COLO829 (cell line): ENCODE measurements around the gene IWS1.

Experiments used
- DNase-seq: peaks from one replicate; pipeline ENCODE4 v3.0.0; 2012; ENCODE audit warnings: low spot score

IWS1 gene

GRCh38 chr2:127498386-127498785 lies 27.9 kb downstream of the IWS1 start:
- no peak for DNase-seq

GRCh38 chr2:127490283-127490682 lies 36.0 kb downstream of the IWS1 start:
- no peak for DNase-seq

GRCh38 chr2:127486247-127487058 lies 39.8 kb downstream of the IWS1 start:
- DNase-seq, result no peak

GRCh38 chr2:127485694-127486071 lies 40.6 kb downstream of the IWS1 start:
- no peak for DNase-seq

DNA sequence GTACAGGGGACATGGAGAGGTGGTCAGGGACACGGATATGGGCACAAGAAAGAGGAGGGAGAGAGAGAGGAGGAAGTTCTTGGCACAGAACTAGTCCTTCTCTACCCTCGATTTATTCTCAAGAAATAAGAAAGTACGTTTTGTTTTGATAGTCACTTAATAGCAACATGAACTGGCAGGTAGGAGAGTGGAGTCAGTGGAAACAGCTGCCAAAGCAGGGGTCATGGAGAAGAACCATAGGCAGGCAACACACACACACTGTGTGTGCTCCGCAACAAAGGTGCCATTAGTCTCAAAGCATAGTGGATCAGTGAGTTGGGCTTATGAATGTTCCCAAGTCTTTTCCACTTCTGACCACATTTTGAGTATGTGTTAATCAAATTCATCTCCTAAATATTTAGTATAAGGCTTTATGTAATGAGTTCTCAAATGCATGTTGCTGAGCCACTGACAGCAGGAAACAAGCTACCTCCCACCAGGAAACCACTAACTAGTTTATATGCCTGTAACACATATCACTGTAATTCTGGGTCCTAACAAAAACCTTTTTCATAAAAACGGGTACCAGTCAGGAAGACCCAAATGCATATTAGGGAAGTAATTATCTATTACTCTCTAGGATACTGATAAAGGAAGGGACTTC lies 41.1 kb downstream of the IWS1 start:
- DNase-seq, result no peak

DNA sequence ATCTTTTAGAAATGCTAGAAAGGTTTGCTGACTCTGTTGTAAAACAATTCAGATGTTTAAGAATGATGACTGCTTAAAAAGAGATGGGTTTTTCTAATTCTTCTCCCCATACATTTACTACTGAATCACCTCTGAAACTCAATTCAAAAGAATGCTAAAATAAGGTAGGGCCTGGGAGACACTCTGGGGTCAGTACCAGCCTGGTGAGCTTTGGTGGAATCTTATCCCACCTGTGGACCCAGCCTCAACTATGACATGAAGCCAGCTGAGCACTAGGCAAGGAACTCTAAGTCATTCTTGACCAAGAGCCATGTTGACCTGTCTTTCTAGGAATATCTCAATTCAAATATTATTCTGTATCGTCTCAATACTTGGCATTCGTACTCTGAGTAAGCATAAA lies 44.3 kb downstream of the IWS1 start:
- DNase-seq, result no peak

GRCh38 chr2:127479866-127480743 lies 46.2 kb downstream of the IWS1 start:
- DNase-seq, result no peak

DNA sequence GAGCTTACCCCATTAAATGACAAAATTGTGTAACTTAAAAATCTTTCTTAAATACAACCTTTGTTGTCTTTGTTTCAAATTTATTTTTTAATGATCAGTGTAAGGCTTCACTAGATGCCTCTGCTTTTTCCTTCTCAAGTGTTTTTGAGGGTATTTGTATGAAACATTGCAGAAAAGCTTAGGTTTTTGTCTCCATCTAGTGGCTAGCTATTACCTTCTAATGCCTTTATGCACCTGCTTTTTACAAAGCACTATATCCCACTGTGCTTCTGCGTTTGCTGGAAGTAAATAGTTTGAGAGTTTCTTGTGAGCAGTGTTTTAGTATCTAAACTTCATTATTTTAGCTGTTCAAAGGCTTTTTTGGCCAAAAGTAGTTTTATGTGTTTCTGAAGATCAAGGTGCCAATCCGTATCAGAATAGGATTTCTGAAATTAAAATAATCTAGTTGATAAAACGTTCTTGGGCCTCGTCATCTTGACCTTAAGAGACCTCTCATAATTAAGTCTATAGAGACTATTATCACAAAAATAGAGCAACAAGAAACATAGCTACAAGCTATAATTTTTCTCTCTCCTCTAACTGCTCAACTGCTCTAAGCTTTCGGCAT lies 47.0 kb downstream of the IWS1 start:
- DNase-seq, result peak; percentile 45

GRCh38 chr2:127475788-127476187 lies 50.5 kb downstream of the IWS1 start:
- no peak for DNase-seq

DNA sequence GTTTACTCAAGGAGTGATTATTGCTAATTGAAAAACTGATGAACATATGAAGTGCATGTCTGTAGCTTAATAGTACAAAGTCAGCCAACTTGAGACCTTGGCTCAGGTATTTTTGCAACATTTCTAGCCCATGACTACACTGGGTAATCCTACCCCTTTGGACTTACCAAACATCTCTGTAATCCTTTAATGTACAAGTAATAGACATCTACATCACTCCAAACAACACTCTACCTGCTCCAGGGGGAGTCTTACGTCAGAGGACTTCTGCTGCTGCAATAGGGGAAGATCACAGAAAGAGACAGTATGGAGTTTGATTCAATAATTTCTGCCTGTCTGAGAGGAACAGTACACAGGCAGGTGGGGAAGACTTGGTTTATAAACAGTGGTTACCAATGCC lies 54.0 kb downstream of the IWS1 start:
- no peak for DNase-seq

DNA sequence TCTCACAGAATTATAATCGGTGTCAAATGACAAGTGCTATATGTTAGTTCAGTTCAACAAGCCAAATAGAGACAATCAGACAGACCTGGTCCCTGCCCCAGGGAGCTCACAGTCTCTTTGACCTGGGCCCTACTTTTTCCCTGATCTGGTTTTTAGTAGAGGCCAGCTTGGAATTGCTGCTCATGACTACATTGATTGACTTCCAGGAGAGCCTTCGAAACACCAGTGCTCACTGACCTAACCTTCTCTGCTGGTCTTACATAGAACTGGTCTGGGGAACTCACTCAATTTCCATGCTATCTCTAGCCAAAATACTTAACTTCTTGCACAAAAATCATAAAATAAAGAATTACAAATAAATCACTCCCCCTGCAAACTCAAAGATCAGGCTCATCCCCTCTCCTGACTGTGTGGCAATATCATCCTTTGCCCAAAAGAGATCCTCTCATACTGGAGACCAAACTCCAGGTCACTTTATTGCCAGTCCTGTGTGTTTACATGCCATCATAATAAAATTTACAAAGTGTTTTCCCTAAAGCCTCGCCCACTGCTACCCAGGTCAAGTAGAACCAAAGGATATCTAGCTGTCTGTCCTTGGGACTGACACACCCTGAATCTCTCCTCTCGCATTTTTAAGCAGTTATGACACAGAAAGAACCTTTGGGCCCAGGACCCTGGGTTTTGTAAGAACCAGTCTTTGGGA lies 54.9 kb downstream of the IWS1 start:
- no peak for DNase-seq

GRCh38 chr2:127469974-127470373 lies 56.3 kb downstream of the IWS1 start:
- no peak for DNase-seq

DNA sequence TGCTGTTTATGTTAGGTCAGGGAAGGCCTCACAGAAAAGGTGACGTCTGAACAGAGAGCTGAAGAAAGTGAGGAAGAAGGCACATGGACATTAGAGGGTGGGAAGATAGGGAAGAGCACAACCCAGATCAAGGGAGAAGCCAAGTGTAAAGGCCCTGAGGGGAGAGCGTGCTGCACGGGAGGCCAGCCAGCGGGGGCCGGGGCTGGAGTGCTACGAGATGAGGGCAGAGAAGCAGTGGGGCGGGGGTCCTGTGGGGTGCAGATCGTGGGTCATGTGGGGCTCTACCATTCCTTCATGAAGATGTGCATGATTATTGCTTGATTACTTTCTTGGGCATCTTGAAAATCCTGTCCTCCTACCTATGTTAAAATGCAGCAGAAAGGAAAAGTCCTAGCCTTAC lies 57.2 kb downstream of the IWS1 start:
- DNase-seq, result no peak

- DNase-seq, result no peak
Observed at GRCh38 chr2:127465258-127465657, 61.0 kb downstream of the IWS1 start.

GRCh38 chr2:127464470-127465257 lies 61.6 kb downstream of the IWS1 start:
- DNase-seq, result no peak

DNA sequence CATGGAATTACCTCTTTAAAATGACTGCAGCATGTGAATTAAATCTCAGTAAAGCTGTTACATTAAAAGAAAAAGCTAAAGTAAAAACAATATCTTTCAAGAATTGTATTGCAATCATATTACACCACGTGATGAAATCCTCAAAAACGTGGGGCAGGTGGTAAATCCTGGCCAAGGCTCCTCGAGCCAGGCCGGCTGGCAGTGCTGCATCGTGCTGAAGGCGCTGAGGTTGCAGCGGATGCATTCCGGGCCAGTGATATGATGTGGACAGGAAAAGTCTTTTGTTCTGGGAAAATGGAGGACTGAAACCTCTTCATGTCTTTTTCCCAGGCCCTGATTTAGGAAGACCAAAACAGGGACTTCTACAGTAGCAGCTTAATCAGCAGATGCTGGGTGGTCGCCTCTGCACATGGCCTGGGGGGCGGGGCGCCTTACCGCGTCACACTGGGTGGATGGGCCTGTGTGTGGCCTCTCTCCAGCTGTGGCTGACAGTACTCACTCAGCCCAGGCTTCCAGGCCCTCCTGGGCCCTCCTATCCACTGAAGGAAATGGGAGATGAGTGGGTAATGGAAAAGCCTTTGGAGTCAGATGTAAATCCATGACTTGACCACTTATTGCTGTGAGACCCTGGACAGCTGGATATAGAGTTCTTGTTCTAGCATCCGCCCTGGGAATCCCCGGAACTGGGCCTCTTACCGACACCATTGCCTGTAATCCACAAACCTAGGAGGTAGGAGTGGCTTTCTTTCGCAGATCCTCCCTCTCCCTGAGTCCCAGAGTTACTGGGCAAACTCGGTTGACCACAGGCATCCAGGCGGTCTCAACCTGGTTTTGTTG lies 62.9 kb downstream of the IWS1 start:
- DNase-seq, result no peak

DNA sequence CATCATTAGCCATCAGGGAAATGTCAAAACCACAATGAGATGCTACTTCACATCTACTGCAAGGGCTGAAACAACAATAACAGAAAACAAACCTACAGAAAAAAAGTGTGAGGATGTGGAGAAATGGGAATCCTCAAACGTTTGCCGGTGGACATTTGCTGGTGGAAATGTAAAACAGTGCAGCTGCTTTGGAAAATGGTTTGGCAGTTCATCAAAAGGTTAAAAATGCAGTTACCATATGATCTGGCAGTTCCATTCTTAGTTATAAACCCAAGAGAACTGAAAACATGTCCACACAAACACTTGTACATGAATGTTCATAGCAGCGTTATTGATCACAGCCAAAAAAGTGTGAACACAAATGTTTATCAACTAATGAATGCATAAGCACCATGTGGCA lies 63.8 kb downstream of the IWS1 start:
- DNase-seq, result no peak

- no peak for DNase-seq
Observed at GRCh38 chr2:127456960-127457359, 69.3 kb downstream of the IWS1 start.

DNA sequence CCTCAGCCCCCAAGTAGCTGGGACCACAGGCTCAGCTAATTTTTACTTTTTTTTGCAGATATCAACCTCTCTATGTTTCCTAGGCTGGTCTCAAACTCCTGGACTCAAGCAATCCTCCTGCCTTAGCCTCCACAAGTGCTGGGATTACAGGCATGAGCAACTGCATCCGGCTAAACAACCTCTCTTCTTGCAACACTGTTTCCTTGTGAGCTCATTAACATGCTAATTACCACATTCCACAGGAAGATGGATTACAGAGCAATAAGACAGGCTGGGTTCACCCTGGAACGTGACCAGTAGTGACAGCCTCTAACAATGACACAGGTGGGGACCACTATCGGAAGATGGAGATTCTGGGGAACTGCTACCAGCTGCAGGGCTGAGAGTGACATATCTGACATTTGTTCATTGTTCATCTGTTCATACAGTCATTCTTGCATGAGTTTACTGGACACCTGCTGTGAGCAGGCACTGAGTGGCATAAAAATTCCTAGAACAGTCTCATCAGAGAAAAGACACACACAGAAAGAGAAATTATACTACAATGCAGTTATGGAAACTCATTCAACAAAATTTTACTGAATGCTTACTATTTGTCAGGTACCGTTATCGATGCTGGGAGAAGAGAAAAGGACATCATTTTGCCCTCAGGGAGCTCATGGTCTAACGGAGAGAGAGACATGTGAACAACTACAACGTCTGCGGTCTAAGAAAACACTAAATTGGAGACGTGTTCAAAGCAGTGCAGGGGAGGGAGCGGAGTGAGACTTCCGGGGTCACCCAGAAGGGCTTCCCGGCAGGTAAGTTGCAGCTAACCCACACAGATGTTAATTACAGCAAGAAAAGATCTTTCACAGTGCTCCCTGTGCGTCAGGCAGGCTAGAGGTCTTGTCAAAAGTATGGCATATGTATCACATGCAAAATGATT lies 70.5 kb downstream of the IWS1 start:
- DNase-seq, result no peak
